DMS79 treated with DMSO at 0.1 percent for 48 hours (cell line): ENCODE data around the gene FRMD4A.
"Not testable (repeated sequence)": the region's sequence is repeated elsewhere in the genome, so short reads cannot be mapped to it uniquely, and the experiment has no call there.

Experiments used
- DNase-seq: peaks from one replicate; lab custom pipeline; 2025; lab: John Stamatoyannopoulos, UW

Gene FRMD4A

GRCh38 chr10:13787015-13787421 lies 543.7 kb downstream of the FRMD4A start:
- DNase-seq = no peak

GRCh38 chr10:13784067-13784466 lies 546.7 kb downstream of the FRMD4A start:
- DNase-seq = no peak

- no peak for DNase-seq
Observed at GRCh38 chr10:13779748-13780147, 551.0 kb downstream of the FRMD4A start.

- not testable (repeated sequence) for DNase-seq
Observed at GRCh38 chr10:13778693-13778960, 552.1 kb downstream of the FRMD4A start.

- DNase-seq = no peak
Observed at GRCh38 chr10:13776861-13777311, 553.8 kb downstream of the FRMD4A start.

- no peak for DNase-seq
Observed at GRCh38 chr10:13775786-13776775, 554.6 kb downstream of the FRMD4A start.

- DNase-seq = no peak
Observed at GRCh38 chr10:13774303-13774893, 556.3 kb downstream of the FRMD4A start.

- DNase-seq = no peak
Observed at GRCh38 chr10:13773496-13774170, 557.1 kb downstream of the FRMD4A start.

- DNase-seq = no peak
Observed at GRCh38 chr10:13773043-13773442, 557.7 kb downstream of the FRMD4A start.

- no peak for DNase-seq
Observed at GRCh38 chr10:13771992-13772391, 558.7 kb downstream of the FRMD4A start.

- no peak for DNase-seq
Observed at GRCh38 chr10:13770760-13771493, 559.8 kb downstream of the FRMD4A start.

- no peak for DNase-seq
Observed at GRCh38 chr10:13769946-13770345, 560.8 kb downstream of the FRMD4A start.

- DNase-seq = no peak
Observed at GRCh38 chr10:13767676-13768178, 563.0 kb downstream of the FRMD4A start.

GRCh38 chr10:13767148-13767547 lies 563.6 kb downstream of the FRMD4A start:
- not testable (repeated sequence) for DNase-seq

GRCh38 chr10:13765641-13766341 lies 564.9 kb downstream of the FRMD4A start:
- no peak for DNase-seq

- no peak for DNase-seq
Observed at GRCh38 chr10:13761490-13762091, 569.1 kb downstream of the FRMD4A start.

GRCh38 chr10:13759168-13759567 lies 571.6 kb downstream of the FRMD4A start:
- no peak for DNase-seq

- no peak for DNase-seq
Observed at GRCh38 chr10:13758756-13759155, 572.0 kb downstream of the FRMD4A start.

- no peak for DNase-seq
Observed at GRCh38 chr10:13758312-13758711, 572.4 kb downstream of the FRMD4A start.

- no peak for DNase-seq
Observed at GRCh38 chr10:13754277-13754676, 576.4 kb downstream of the FRMD4A start.
